Suppressor macrophage treated with lipopolysaccharide for 1 hour (primary cell): ENCODE data around the gene OPCML.
A peak's percentile ranks its signal among the peaks of the same experiment; 100 is the strongest.

ENCODE experiments used
- DNase-seq, 3 donors: peaks; one replicate each; pipeline ENCODE4 v3.0.0-alpha.2; 2020 to 2022

Gene OPCML

GRCh38 chr11:133271871-133272776 lies 260.2 kb downstream of the OPCML start:
- DNase-seq: no peak

- no peak for DNase-seq
Measured at GRCh38 chr11:133271206-133271605, 261.1 kb downstream of the OPCML start.

- DNase-seq: no peak
Measured at GRCh38 chr11:133269267-133269666, 263.0 kb downstream of the OPCML start.

GRCh38 chr11:133266986-133267385 lies 265.3 kb downstream of the OPCML start:
- no peak for DNase-seq

GRCh38 chr11:133265530-133266035 lies 266.7 kb downstream of the OPCML start:
- no peak for DNase-seq

- no peak for DNase-seq
Measured at GRCh38 chr11:133263332-133263731, 269.0 kb downstream of the OPCML start.

- DNase-seq: no peak
Measured at GRCh38 chr11:133258751-133259150, 273.6 kb downstream of the OPCML start.

- no peak for DNase-seq
Measured at GRCh38 chr11:133254601-133255000, 277.7 kb downstream of the OPCML start.

- DNase-seq: no peak
Measured at GRCh38 chr11:133253570-133253969, 278.7 kb downstream of the OPCML start.

- no peak for DNase-seq
Measured at GRCh38 chr11:133251841-133252240, 280.5 kb downstream of the OPCML start.

- DNase-seq: no peak
Measured at GRCh38 chr11:133249530-133249929, 282.8 kb downstream of the OPCML start.

GRCh38 chr11:133249065-133249464 lies 283.2 kb downstream of the OPCML start:
- no peak for DNase-seq

- no peak for DNase-seq
Measured at GRCh38 chr11:133243832-133244231, 288.5 kb downstream of the OPCML start.

GRCh38 chr11:133240908-133241655 lies 291.2 kb downstream of the OPCML start:
- DNase-seq: no peak

GRCh38 chr11:133239575-133239974 lies 292.7 kb downstream of the OPCML start:
- no peak for DNase-seq

GRCh38 chr11:133238495-133238894 lies 293.8 kb downstream of the OPCML start:
- no peak for DNase-seq

GRCh38 chr11:133238027-133238426 lies 294.3 kb downstream of the OPCML start:
- no peak for DNase-seq

GRCh38 chr11:133235381-133235780 lies 296.9 kb downstream of the OPCML start:
- DNase-seq: no peak

GRCh38 chr11:133234883-133235282 lies 297.4 kb downstream of the OPCML start:
- DNase-seq: no peak

GRCh38 chr11:133232665-133233064 lies 299.6 kb downstream of the OPCML start:
- no peak for DNase-seq

- DNase-seq: no peak
Measured at GRCh38 chr11:133230431-133230830, 301.9 kb downstream of the OPCML start.

GRCh38 chr11:133228471-133229329 lies 303.6 kb downstream of the OPCML start:
- DNase-seq: peak in 1 of 3 donors; percentile 4

GRCh38 chr11:133227632-133228111 lies 304.6 kb downstream of the OPCML start:
- DNase-seq: no peak
